ENCODE results near the gene NDST1.

GRCh38 chr5:150551066-150551465, 43.1 kb downstream of the NDST1 start:
- TF ChIP-seq PHF8 (conservative IDR thresholded peaks at IDR 0.05; ENCODE audit: low read depth, low read length), result no peak
- TF ChIP-seq MAFK (IDR thresholded peaks at IDR 0.05; ENCODE audit: low read depth, low read length), result no peak
- TF ChIP-seq CTBP2 (IDR thresholded peaks at IDR 0.05; ENCODE audit: borderline replicate concordance, insufficient read depth, insufficient read length, low read length), result no peak
- TF ChIP-seq CTCF (IDR thresholded peaks at IDR 0.05; ENCODE audit: control extremely low read depth in 1 of 3, insufficient read depth in 1 of 3, low read depth in 1 of 3, low read length in 3 of 3), result no peak
- no peak for TF ChIP-seq KDM1A (IDR thresholded peaks at IDR 0.05; ENCODE audit: borderline replicate concordance, low read length)
- no peak for TF ChIP-seq KDM4A (IDR thresholded peaks at IDR 0.05; ENCODE audit: low read depth, low read length, severe bottlenecking)
- no peak for TF ChIP-seq HDAC6 (IDR thresholded peaks at IDR 0.05; ENCODE audit: low read depth, low read length)
- TF ChIP-seq YY1 (IDR thresholded peaks at IDR 0.05; ENCODE audit: low read depth, low read length), result no peak
- no peak for TF ChIP-seq JUND (IDR thresholded peaks at IDR 0.05; ENCODE audit: low read length)
- no peak for TF ChIP-seq POLR2A (IDR thresholded peaks at IDR 0.05; ENCODE audit: control extremely low read depth in 1 of 2, low read depth in 2 of 2, low read length in 2 of 2)
- no peak for TF ChIP-seq TAF1 (IDR thresholded peaks at IDR 0.05; ENCODE audit: low read depth, low read length)
- no peak for TF ChIP-seq SRF (IDR thresholded peaks at IDR 0.05; ENCODE audit: low read depth, low read length)
- no peak for TF ChIP-seq JUN (IDR thresholded peaks at IDR 0.05; ENCODE audit: low read depth, low read length)
